C4-2B (cell line): ENCODE results near the gene IKZF1.

Source experiments
- H3K27ac ChIP-seq: fragments of 450-650 bp; 2 replicates; pipeline ENCODE4 v1.5.1; 2017
- CTCF ChIP-seq: fragments of 450-650 bp; conservative IDR thresholded peaks from 2 replicates; pipeline ENCODE4 v1.5.1; 2017; ENCODE audit warnings: mild to moderate bottlenecking
- ZFX ChIP-seq: fragments of 450-650 bp; IDR thresholded peaks from 2 replicates; pipeline ENCODE4 v1.6.1; 2017

IKZF1 gene

DNA sequence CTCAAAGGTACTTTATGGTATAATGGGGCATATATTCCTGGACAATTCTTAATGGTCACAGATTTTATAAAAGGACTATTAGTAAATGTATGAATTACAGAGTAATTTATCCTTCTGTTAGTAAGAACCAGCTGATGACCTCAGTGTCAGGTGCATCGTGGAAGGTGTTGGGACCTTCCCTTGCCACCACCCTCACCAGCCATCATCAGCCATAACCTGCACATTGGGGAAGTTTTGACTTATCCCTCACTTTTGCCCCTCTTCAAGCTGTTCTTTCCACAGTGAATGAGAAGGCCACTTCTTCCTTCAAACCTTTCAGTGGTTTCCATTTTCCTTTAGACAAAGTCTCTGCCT is 93.4 kb downstream of the IKZF1 start:
- H3K27ac ChIP-seq: no peak overlapping the region

DNA sequence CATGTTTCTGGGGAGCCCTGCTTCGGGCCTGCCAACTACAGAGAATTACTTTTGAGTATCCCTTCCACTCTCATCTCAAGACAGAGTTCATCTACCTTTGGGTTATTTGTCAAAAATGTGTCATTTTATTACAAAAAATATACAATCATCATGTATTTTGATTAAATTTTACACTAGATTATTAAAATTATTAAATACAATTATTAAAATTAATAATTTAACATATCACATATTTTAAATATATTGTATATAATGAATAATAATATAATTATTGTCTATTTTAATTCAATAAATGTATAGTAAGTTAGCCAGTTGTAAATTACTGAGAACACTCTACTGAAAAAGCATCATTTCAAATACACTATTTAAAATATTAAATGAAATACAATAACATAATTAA is 94.7 kb downstream of the IKZF1 start:
- H3K27ac ChIP-seq: no peak overlapping the region

More for the DNA sequence above, 93.4 kb downstream of the IKZF1 start:
- no peak for TF ChIP-seq CTCF
- no peak for TF ChIP-seq ZFX

DNA sequence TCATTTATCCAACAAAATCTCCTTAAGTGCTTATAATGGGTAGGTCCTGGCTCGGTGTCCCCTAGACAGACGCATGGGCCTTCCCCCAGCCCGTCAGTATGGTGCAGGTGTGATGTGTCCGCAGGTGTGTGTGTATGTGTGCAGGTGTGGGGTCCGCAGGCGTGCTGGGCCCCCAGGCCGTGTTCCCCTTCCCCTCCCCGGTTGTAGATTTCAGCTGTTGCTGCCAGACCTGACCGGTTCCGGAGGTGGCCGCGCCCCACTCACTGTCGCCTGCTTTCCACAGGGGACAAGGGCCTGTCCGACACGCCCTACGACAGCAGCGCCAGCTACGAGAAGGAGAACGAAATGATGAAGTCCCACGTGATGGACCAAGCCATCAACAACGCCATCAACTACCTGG is 95.1 kb downstream of the IKZF1 start:
- no peak for TF ChIP-seq ZFX
- no peak for TF ChIP-seq CTCF
- no peak overlapping the region for H3K27ac ChIP-seq

More for the DNA sequence above, 94.7 kb downstream of the IKZF1 start:
- TF ChIP-seq CTCF (no peak), ZFX (no peak)

- TF ChIP-seq CTCF: no peak
- no peak for TF ChIP-seq ZFX
- no peak overlapping the region for H3K27ac ChIP-seq
Observed at GRCh38 chr7:50400114-50400513, 95.6 kb downstream of the IKZF1 start.

DNA sequence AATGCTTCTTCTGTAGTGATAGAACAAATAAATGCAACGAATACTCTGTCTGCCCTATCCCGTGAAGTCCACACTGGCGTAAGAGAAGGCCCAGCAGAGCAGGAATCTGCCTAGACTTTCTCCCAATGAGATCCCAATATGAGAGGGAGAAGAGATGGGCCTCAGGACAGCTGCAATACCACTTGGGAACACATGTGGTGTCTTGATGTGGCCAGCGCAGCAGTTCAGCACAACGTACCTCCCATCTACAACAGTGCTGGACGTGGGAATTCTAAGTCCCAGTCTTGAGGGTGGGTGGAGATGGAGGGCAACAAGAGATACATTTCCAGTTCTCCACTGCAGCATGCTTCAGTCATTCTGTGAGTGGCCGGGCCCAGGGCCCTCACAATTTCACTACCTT is 99.9 kb downstream of the IKZF1 start:
- TF ChIP-seq CTCF: no peak; the same call in 1 of the 2 replicates
- no peak for TF ChIP-seq ZFX
- no peak overlapping the region for H3K27ac ChIP-seq

- TF ChIP-seq ZFX (0 out of 2 replicates have a peak, but pooled peaks have one; percentile 14), CTCF (no peak)
- no peak overlapping the region for H3K27ac ChIP-seq
Observed at GRCh38 chr7:50405221-50405620, 100.7 kb downstream of the IKZF1 start.

DNA sequence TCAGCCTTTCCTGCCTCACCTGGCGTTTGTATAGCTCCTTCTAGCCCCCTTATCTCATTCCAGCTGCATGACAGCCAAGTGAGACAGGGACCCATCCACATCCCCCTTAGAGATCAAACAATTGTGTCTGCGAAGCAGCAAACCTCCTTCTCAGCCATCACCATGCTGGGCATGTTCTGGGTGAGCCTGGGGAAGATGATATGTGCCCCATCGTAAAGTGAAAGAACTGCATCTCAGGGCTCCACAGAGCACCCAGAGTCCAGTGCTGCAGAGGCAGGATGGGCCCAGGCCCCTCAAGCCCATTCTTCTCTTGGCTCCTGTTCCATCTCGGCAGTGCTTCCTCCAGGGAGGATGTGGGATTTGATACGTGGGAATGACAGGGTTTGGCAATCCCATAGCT is 102.4 kb downstream of the IKZF1 start:
- TF ChIP-seq ZFX (no peak), CTCF (no peak)
- no peak overlapping the region for H3K27ac ChIP-seq
